T-helper 1 cell treated with Interleukin-12 subunit alpha and Interleukin-12 subunit beta and Interleukin-4 antibody, amounts not matched to agents 30 μg/mL and 1 μg/mL, for 36 hours (primary cell): ENCODE data around the gene PRH2.

ENCODE experiments used
- H3K27ac Mint-ChIP-seq: one replicate; pipeline ENCODE4 v1.8.0; 2021; ENCODE audit warnings: mild to moderate bottlenecking, mixed read lengths
- H3K27me3 Mint-ChIP-seq: one replicate; pipeline ENCODE4 v1.8.0; 2021; ENCODE audit warnings: low read depth, mixed read lengths
- H3K36me3 Mint-ChIP-seq: one replicate; pipeline ENCODE4 v1.8.0; 2021; ENCODE audit warnings: low read depth, mixed read lengths
- H3K4me1 Mint-ChIP-seq: one replicate; pipeline ENCODE4 v1.8.0; 2021; ENCODE audit warnings: low read depth, mixed read lengths
- H3K4me3 Mint-ChIP-seq: one replicate; pipeline ENCODE4 v1.8.0; 2021; ENCODE audit warnings: mild to moderate bottlenecking, moderate library complexity, mixed read lengths
- H3K9me3 Mint-ChIP-seq: one replicate; pipeline ENCODE4 v1.8.0; 2021; ENCODE audit warnings: mixed read lengths

Gene PRH2

GRCh38 chr12:10928746-10929286 lies at the start of gene PRH2:
Gene PRH2 (plus strand): TSS chr12:10929236. CDS start chr12:10929274, 38 bp downstream.
- no peaks in the 10 kb centered on the region for H3K36me3 Mint-ChIP-seq
- no peak within 1 kb of the TSS for H3K4me3 Mint-ChIP-seq
- H3K9me3 Mint-ChIP-seq: no peaks in the 10 kb centered on the region
- no peak within 1 kb of the TSS for H3K27ac Mint-ChIP-seq
- no peaks in the 10 kb centered on the region for H3K4me1 Mint-ChIP-seq
- H3K27me3 Mint-ChIP-seq: no peaks in the 10 kb centered on the region

GRCh38 chr12:10884086-10884725 lies 44.8 kb upstream of the PRH2 start, which contains the start of gene PRH1:
Gene PRH1 (minus strand): TSS chr12:10884255. CDS start chr12:10884217, 38 bp downstream.
- Mint-ChIP-seq H3K9me3 (no peaks in the 10 kb centered on the region), H3K27ac (no peak within 1 kb of the TSS), H3K27me3 (no peaks in the 10 kb centered on the region), H3K4me1 (peaks cover 4% of the 10 kb centered on the region), H3K36me3 (peaks cover 8% of the 10 kb centered on the region), H3K4me3 (no peak within 1 kb of the TSS)

- H3K27ac Mint-ChIP-seq: no peak overlapping the region
- H3K36me3 Mint-ChIP-seq: peaks cover 5% of the 10 kb centered on the region
- H3K27me3 Mint-ChIP-seq: no peaks in the 10 kb centered on the region
- peaks cover 4% of the 10 kb centered on the region for H3K4me1 Mint-ChIP-seq
- H3K9me3 Mint-ChIP-seq: no peaks in the 10 kb centered on the region
- no peak overlapping the region for H3K4me3 Mint-ChIP-seq
Observed at GRCh38 chr12:10889226-10889625, 39.8 kb upstream of the PRH2 start.

GRCh38 chr12:10891937-10892336 lies 37.1 kb upstream of the PRH2 start:
- H3K27me3 Mint-ChIP-seq: no peaks in the 10 kb centered on the region

GRCh38 chr12:10896854-10897253 lies 32.2 kb upstream of the PRH2 start:
- H3K9me3 Mint-ChIP-seq: peaks cover 3% of the 10 kb centered on the region
- H3K4me1 Mint-ChIP-seq: no peaks in the 10 kb centered on the region
- no peak overlapping the region for H3K4me3 Mint-ChIP-seq
- H3K27ac Mint-ChIP-seq: no peak overlapping the region
- H3K27me3 Mint-ChIP-seq: no peaks in the 10 kb centered on the region
- H3K36me3 Mint-ChIP-seq: peaks cover 2% of the 10 kb centered on the region

More at GRCh38 chr12:10891937-10892336, 37.1 kb upstream of the PRH2 start:
- H3K4me1 Mint-ChIP-seq: peaks cover under 1% of the 10 kb centered on the region
- H3K9me3 Mint-ChIP-seq: no peaks in the 10 kb centered on the region
- H3K27ac Mint-ChIP-seq: no peak overlapping the region
- no peak overlapping the region for H3K4me3 Mint-ChIP-seq
- H3K36me3 Mint-ChIP-seq: peaks cover 5% of the 10 kb centered on the region

GRCh38 chr12:10900530-10900929 lies 28.5 kb upstream of the PRH2 start:
- Mint-ChIP-seq H3K36me3 (peaks cover 3% of the 10 kb centered on the region), H3K4me3 (no peak overlapping the region)

GRCh38 chr12:10900972-10901371 lies 28.1 kb upstream of the PRH2 start:
- H3K36me3 Mint-ChIP-seq: peaks cover 5% of the 10 kb centered on the region
- H3K4me3 Mint-ChIP-seq: no peak overlapping the region
- H3K4me1 Mint-ChIP-seq: no peaks in the 10 kb centered on the region
- peaks cover 32% of the 10 kb centered on the region for H3K9me3 Mint-ChIP-seq
- no peaks in the 10 kb centered on the region for H3K27me3 Mint-ChIP-seq
- H3K27ac Mint-ChIP-seq: no peak overlapping the region

More at GRCh38 chr12:10900530-10900929, 28.5 kb upstream of the PRH2 start:
- Mint-ChIP-seq H3K4me1 (no peaks in the 10 kb centered on the region), H3K9me3 (peaks cover 32% of the 10 kb centered on the region), H3K27me3 (no peaks in the 10 kb centered on the region), H3K27ac (no peak overlapping the region)

- Mint-ChIP-seq H3K4me1 (no peaks in the 10 kb centered on the region), H3K4me3 (no peak overlapping the region), H3K27me3 (no peaks in the 10 kb centered on the region), H3K9me3 (peaks cover 32% of the 10 kb centered on the region), H3K36me3 (peaks cover 5% of the 10 kb centered on the region), H3K27ac (no peak overlapping the region)
Observed at GRCh38 chr12:10901427-10901826, 27.6 kb upstream of the PRH2 start.

- no peaks in the 10 kb centered on the region for H3K4me1 Mint-ChIP-seq
- no peak overlapping the region for H3K27ac Mint-ChIP-seq
- H3K36me3 Mint-ChIP-seq: peaks cover 3% of the 10 kb centered on the region
- H3K4me3 Mint-ChIP-seq: no peak overlapping the region
- H3K27me3 Mint-ChIP-seq: no peaks in the 10 kb centered on the region
- peaks cover 29% of the 10 kb centered on the region for H3K9me3 Mint-ChIP-seq
Observed at GRCh38 chr12:10904686-10905085, 24.4 kb upstream of the PRH2 start.

- no peaks in the 10 kb centered on the region for H3K27me3 Mint-ChIP-seq
- H3K27ac Mint-ChIP-seq: no peak within 1 kb of the TSS
- H3K36me3 Mint-ChIP-seq: peaks cover 2% of the 10 kb centered on the region
- no peak within 1 kb of the TSS for H3K4me3 Mint-ChIP-seq
- no peaks in the 10 kb centered on the region for H3K4me1 Mint-ChIP-seq
- peaks cover 8% of the 10 kb centered on the region for H3K9me3 Mint-ChIP-seq
Observed at GRCh38 chr12:10909462-10909861, 19.6 kb upstream of the PRH2 start, which contains the start of gene TAS2R13. Gene TAS2R13 (minus strand): TSS chr12:10909562. CDS start chr12:10909298, 264 bp downstream.

- Mint-ChIP-seq H3K27me3 (no peaks in the 10 kb centered on the region), H3K27ac (no peak overlapping the region), H3K36me3 (peaks cover 2% of the 10 kb centered on the region), H3K4me1 (no peaks in the 10 kb centered on the region), H3K9me3 (no peaks in the 10 kb centered on the region), H3K4me3 (no peak overlapping the region)
Observed at GRCh38 chr12:10910380-10910779, 18.7 kb upstream of the PRH2 start.

GRCh38 chr12:10919809-10920208 lies 9.2 kb upstream of the PRH2 start:
- no peaks in the 10 kb centered on the region for H3K27me3 Mint-ChIP-seq
- no peaks in the 10 kb centered on the region for H3K4me1 Mint-ChIP-seq
- no peak overlapping the region for H3K27ac Mint-ChIP-seq
- H3K36me3 Mint-ChIP-seq: no peaks in the 10 kb centered on the region
- no peaks in the 10 kb centered on the region for H3K9me3 Mint-ChIP-seq
- H3K4me3 Mint-ChIP-seq: no peak overlapping the region

- Mint-ChIP-seq H3K36me3 (no peaks in the 10 kb centered on the region), H3K27ac (no peak overlapping the region), H3K4me1 (no peaks in the 10 kb centered on the region), H3K27me3 (no peaks in the 10 kb centered on the region), H3K4me3 (no peak overlapping the region), H3K9me3 (no peaks in the 10 kb centered on the region)
Observed at GRCh38 chr12:10926269-10926668, 2.8 kb upstream of the PRH2 start.

- peaks cover under 1% of the 10 kb centered on the region for H3K4me1 Mint-ChIP-seq
- no peaks in the 10 kb centered on the region for H3K36me3 Mint-ChIP-seq
- no peak overlapping the region for H3K4me3 Mint-ChIP-seq
- H3K27ac Mint-ChIP-seq: no peak overlapping the region
- H3K27me3 Mint-ChIP-seq: no peaks in the 10 kb centered on the region
- no peaks in the 10 kb centered on the region for H3K9me3 Mint-ChIP-seq
Observed at GRCh38 chr12:10936506-10936905, 7.5 kb downstream of the PRH2 start.

GRCh38 chr12:10939163-10939562 lies 10.1 kb downstream of the PRH2 start, which contains the start of gene TAS2R14:
Gene TAS2R14 (minus strand): TSS chr12:10939263. CDS start chr12:10939207, 56 bp downstream.
- H3K27ac Mint-ChIP-seq: no peak within 1 kb of the TSS

More at GRCh38 chr12:10939163-10939562, 10.1 kb downstream of the PRH2 start, which contains the start of gene TAS2R14:
- Mint-ChIP-seq H3K36me3 (no peaks in the 10 kb centered on the region), H3K4me3 (no peak within 1 kb of the TSS), H3K27me3 (no peaks in the 10 kb centered on the region), H3K9me3 (no peaks in the 10 kb centered on the region), H3K4me1 (peaks cover 9% of the 10 kb centered on the region)
